Right lobe of liver (tissue), 6 donors: ENCODE measurements around the gene MAML3. TPM values are rescaled to one million over a fixed set of nuclear protein-coding genes. Genes with fewer than 3 reads are reported as not detected.

Experiments used
- ATAC-seq, 4 donors: fragments of 200-7000 bp; cut with Tn5 transposase; one replicate each; pipeline ENCODE4 v1.9.1; 2020; ENCODE audit warnings: mild to moderate bottlenecking in 4 of 4, moderate library complexity in 4 of 4
- DNase-seq, 3 donors: peaks; one replicate each; pipeline ENCODE4 v3.0.0-alpha.2; 2020
- H3K27ac ChIP-seq, 3 donors: fragments of 200-600 bp; one replicate each; pipeline ENCODE4 v1.8.0; 2022
- H3K27me3 ChIP-seq, 2 donors: fragments of 200-600 bp; one replicate each; pipeline ENCODE4 v1.8.0; 2022
- H3K36me3 ChIP-seq, 4 donors: fragments of 200-600 bp; sonication (generic) in 1 of 4; one replicate each; pipeline versions ENCODE4 v1.5.1 to v1.8.0; 2017 to 2022; ENCODE audit warnings: control low read depth in 1 of 4
- H3K4me1 ChIP-seq, 4 donors: fragments of 200-600 bp; sonication (generic) in 1 of 4; one replicate each; pipeline versions ENCODE4 v1.5.1 to v1.8.0; 2017 to 2022; ENCODE audit warnings: control low read depth in 1 of 4
- H3K4me3 ChIP-seq, 3 donors: fragments of 200-600 bp; one replicate each; pipeline ENCODE4 v1.8.0; 2022
- H3K9me3 ChIP-seq, 4 donors: fragments of 200-600 bp; sonication (generic) in 1 of 4; one replicate each; pipeline versions ENCODE4 v1.5.1 to v1.8.0; 2017 to 2022; ENCODE audit warnings: control low read depth in 1 of 4
- POLR2A ChIP-seq: fragments of 450-650 bp; IDR thresholded peaks from one replicate; pipeline ENCODE4 v1.6.1; 2017; ENCODE audit warnings: antibody characterized with exemption, mild to moderate bottlenecking
- WGBS: methylation state at CpG from one replicate; pipeline ENCODE4 v1.1.6; 2018; ENCODE audit warnings: low coverage, low lambda C conversion rate; ENCODE audit not compliant: insufficient coverage; ENCODE audit errors: missing lambda C conversion rate; 5-methylcytosine and 5-hydroxymethylcytosine counted together
- intact Hi-C, 2 donors: fragments of 100-400 bp; cut with DNase I; formaldehyde crosslinking; loops; one replicate each; pipeline versions ENCODE4 v1.11.2 to v1.14.1; 2022
- total RNA-seq, 6 experiments: library from RNA; depleted of rRNA in 2 of 6; stranded (reverse); fragments of >200 nt in 2 of 6; fragmentation: NEBNext Ultra II Directional in 3 of 6; extraction: Animal tissue kit (Norgen Biotek cat#: 25700) in 3 of 6; gene quantifications; one replicate each; pipeline versions ENCODE4 v1.1.0 to v1.2.4, GENCODE V29; 2016 to 2023
- TF ChIP-seq, protein P1 (sequence below), 4 donors: fragments of 200-600 bp in 3 of 4; fragments of 450-650 bp in 1 of 4; IDR thresholded peaks; one replicate each; pipeline versions ENCODE4 v1.5.1 to v1.8.0; 2016 to 2022; ENCODE audit warnings: antibody characterized with exemption in 4 of 4, mild to moderate bottlenecking in 2 of 4
- donor health status: DM: no; HTN: yes; CAD: no.
- donor health status: DM: no; HTN: no; CAD: no.
- donor health status: DM: no; HTN: no; CAD: no.
- donor health status: DM: no; HTN: yes; CAD: no.
- donor health status: DM: no; HTN: yes; CAD: no.

MAML3 gene
- total RNA-seq, 6 experiments from 2014 or later = 2.6 to 7.8 (median 5.0) TPM

DNA sequence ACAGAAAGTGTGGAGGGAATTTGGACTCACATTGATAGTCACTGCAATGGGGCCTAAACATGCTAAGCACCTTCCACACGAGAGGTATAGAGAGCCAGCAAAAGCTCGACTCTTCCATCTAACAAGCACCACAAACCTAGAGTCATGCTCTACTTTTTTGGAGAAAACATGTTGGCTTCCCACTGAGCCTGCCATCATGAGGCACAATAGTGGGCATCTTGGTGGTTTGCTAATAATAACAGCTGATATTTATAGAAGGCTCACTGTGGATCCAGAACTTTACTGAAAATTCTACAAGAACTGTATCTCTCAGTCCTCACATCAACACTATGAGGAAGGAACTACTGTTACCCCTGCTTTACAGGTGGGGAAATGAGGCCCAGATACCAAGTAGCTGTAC, 26.6 kb downstream of the MAML3 start:
- 73% methylated on average over 2 of the region's 2 CpGs for WGBS
- Histone ChIP-seq H3K4me3 (no peak overlapping the region), H3K9me3 (no peaks in the 10 kb centered on the region), H3K4me1 (no peaks in the 10 kb centered on the region), H3K36me3 (no peaks in the 10 kb centered on the region), H3K27ac (no peak overlapping the region), H3K27me3 (no peaks in the 10 kb centered on the region)
- ATAC-seq = no peak
- intact Hi-C loops = no loop called here
- no peak for TF ChIP-seq POLR2A
- TF ChIP-seq, protein P1, sequence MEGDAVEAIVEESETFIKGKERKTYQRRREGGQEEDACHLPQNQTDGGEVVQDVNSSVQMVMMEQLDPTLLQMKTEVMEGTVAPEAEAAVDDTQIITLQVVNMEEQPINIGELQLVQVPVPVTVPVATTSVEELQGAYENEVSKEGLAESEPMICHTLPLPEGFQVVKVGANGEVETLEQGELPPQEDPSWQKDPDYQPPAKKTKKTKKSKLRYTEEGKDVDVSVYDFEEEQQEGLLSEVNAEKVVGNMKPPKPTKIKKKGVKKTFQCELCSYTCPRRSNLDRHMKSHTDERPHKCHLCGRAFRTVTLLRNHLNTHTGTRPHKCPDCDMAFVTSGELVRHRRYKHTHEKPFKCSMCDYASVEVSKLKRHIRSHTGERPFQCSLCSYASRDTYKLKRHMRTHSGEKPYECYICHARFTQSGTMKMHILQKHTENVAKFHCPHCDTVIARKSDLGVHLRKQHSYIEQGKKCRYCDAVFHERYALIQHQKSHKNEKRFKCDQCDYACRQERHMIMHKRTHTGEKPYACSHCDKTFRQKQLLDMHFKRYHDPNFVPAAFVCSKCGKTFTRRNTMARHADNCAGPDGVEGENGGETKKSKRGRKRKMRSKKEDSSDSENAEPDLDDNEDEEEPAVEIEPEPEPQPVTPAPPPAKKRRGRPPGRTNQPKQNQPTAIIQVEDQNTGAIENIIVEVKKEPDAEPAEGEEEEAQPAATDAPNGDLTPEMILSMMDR (IDR thresholded peaks at IDR 0.05) = no peak
- no peak for DNase-seq

DNA sequence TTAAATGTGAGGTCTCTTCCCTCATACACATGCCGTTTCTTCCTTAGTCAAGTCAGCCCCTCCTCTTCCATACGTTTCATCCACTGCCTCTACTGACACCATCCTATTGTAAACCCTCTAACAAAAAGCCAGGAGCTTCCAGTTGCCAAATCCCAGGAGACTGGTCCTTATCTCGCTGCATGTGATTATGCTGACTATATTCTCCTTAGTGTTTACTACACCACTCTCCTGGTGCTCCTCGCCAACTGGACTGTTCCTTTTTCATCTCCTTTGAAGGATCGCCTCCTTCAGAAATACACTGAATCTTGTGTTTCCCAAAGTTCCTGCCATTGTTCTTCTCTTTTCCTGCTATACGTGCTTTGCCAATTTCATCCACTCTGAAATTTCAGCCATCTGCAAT, 27.7 kb downstream of the MAML3 start:
- intact Hi-C loops = no loop called here
- no peak overlapping the region for H3K4me3 ChIP-seq
- H3K36me3 ChIP-seq = no peaks in the 10 kb centered on the region
- DNase-seq (no peak), ATAC-seq (peak in 3 of 4 donors; percentile 23 to 57 (median 44))
- H3K9me3 ChIP-seq = no peaks in the 10 kb centered on the region
- H3K27me3 ChIP-seq = no peaks in the 10 kb centered on the region
- 74% methylated on average over 6 of the region's 6 CpGs for WGBS
- TF ChIP-seq, protein P1 (IDR thresholded peaks at IDR 0.05) = no peak
- TF ChIP-seq POLR2A = no peak
- no peaks in the 10 kb centered on the region for H3K4me1 ChIP-seq
- no peak overlapping the region for H3K27ac ChIP-seq

DNA sequence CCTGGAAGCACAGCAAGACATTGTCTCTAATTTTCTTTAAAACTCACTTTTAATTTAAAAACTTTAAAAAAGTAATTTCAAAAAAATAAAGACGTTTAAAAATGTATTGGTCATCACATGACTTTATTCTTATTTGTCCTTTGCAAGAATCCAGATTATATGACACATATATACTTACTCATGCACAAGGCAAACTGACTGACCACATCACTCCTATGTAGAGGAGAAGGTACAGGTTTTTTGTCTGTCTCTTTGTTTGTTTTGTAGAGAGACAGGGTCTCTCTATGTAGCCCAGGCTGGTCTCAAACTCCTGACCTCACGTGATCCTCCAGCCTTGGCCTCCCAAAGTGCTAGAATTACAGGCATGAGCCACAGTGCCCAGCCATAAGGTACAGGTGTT, 28.6 kb downstream of the MAML3 start:
- ATAC-seq = no peak
- H3K36me3 ChIP-seq = no peaks in the 10 kb centered on the region
- no peaks in the 10 kb centered on the region for H3K4me1 ChIP-seq
- H3K27me3 ChIP-seq = no peaks in the 10 kb centered on the region
- intact Hi-C loops = no loop called here
- no peak overlapping the region for H3K27ac ChIP-seq
- no peak for DNase-seq
- TF ChIP-seq, protein P1 (IDR thresholded peaks at IDR 0.05) = no peak
- TF ChIP-seq POLR2A = no peak
- no peaks in the 10 kb centered on the region for H3K9me3 ChIP-seq
- WGBS = 87% methylated on average over 1 of the region's 2 CpGs
- H3K4me3 ChIP-seq = no peak overlapping the region

DNA sequence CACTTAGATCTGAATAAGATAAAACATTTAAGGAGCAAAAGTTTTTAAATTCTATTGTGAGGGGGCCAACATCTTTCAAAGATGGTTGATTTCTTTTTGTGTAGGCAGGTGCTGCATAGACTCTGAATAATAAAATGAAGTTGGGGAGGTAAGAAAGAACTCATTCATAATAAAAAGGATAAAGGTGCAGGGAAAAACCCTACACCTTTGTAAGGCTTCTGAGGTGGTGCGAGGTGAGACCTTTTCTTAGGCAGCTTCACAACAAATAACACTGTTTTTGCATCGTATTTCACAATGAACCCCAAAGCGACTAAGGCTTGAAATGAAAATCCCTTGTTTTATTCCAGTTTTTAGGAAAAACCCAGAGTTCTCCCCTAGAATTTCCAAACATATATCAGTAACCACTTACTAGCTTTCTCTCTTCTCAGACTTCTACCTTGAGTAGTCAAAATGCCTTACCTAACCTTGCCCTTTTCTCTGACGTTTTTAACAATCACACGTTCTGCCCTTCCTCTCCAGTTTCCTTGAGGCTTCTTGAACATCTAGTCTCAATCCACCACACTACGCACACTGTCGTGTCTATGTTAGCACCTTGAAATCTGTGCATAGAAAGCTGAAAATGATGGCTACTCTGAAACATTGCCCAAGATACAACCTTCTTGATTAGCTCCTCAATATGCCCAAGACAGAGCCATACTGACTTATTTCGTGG, 30.2 kb downstream of the MAML3 start:
- H3K36me3 ChIP-seq = no peaks in the 10 kb centered on the region
- intact Hi-C loops = no loop called here
- no peaks in the 10 kb centered on the region for H3K4me1 ChIP-seq
- DNase-seq (no peak), ATAC-seq (no peak)
- H3K9me3 ChIP-seq = no peaks in the 10 kb centered on the region
- TF ChIP-seq, protein P1 (IDR thresholded peaks at IDR 0.05) = no peak
- TF ChIP-seq POLR2A = no peak
- no peak overlapping the region for H3K4me3 ChIP-seq
- WGBS = 73% methylated on average over 7 of the region's 8 CpGs
- no peak overlapping the region for H3K27ac ChIP-seq
- no peaks in the 10 kb centered on the region for H3K27me3 ChIP-seq
